Uterine smooth muscle cell (primary cell): Measurements from ENCODE around the gene ALPI. TPM values are rescaled to one million over a fixed set of nuclear protein-coding genes. Genes with fewer than 3 reads are reported as not detected.

Experiments used
- total RNA-seq: library from RNA; depleted of rRNA; stranded (reverse); fragments of >200 nt; gene quantifications from 2 replicates; pipeline ENCODE4 v1.2.3, GENCODE V29; 2014

ALPI gene
- total RNA-seq = not detected in 2 replicates

GRCh38 chr2:232455426-232456255, at the start of gene ALPI:
TSS of gene ALPI (plus strand) at chr2:232456153. CDS start at chr2:232456200, 47 bp downstream.

GRCh38 chr2:232406556-232407310, 49.2 kb upstream of the ALPI start, which contains the start of gene ALPG:
TSS of gene ALPG (plus strand) at chr2:232406844. CDS start at chr2:232406895, 51 bp downstream.

GRCh38 chr2:232487385-232488096, 31.6 kb downstream of the ALPI start, which contains the start of gene ECEL1:
TSS of gene ECEL1 (minus strand) at chr2:232487834. CDS start at chr2:232486653, 1,181 bp downstream.

Other genes with a start within 250 kb of the ALPI start
- gene ALPP, start 77.4 kb upstream of the ALPI start, total RNA-seq = not detected in 2 replicates
- not detected in 2 replicates for gene ALPG, start 49.3 kb upstream of the ALPI start, total RNA-seq
- not detected in 2 replicates for gene ECEL1, start 31.7 kb downstream of the ALPI start, total RNA-seq
- gene PRSS56, start 64.2 kb downstream of the ALPI start, total RNA-seq = not detected in 2 replicates
- gene CHRND, start 70.0 kb downstream of the ALPI start, total RNA-seq = not detected in 2 replicates
- not detected in 2 replicates for gene CHRNG, start 83.5 kb downstream of the ALPI start, total RNA-seq
- gene TIGD1, start 94.4 kb downstream of the ALPI start, total RNA-seq = 2.6 and 3.0 TPM in 2 replicates
- gene EIF4E2, start 94.5 kb downstream of the ALPI start, total RNA-seq = 96.3 and 135 TPM in 2 replicates
- gene EFHD1, start 177.5 kb downstream of the ALPI start, total RNA-seq = 0.12 TPM in 1 of 2 replicates, not detected in the other
- gene GIGYF2, start 241.2 kb downstream of the ALPI start, total RNA-seq = 68.5 and 74.1 TPM in 2 replicates